ENCODE results near the gene C12orf42. TPM values are rescaled to one million over a fixed set of nuclear protein-coding genes. Genes with fewer than 3 reads are reported as not detected.

C12orf42 gene
- total RNA-seq, 1 experiment from 2014 or later: not detected

DNA sequence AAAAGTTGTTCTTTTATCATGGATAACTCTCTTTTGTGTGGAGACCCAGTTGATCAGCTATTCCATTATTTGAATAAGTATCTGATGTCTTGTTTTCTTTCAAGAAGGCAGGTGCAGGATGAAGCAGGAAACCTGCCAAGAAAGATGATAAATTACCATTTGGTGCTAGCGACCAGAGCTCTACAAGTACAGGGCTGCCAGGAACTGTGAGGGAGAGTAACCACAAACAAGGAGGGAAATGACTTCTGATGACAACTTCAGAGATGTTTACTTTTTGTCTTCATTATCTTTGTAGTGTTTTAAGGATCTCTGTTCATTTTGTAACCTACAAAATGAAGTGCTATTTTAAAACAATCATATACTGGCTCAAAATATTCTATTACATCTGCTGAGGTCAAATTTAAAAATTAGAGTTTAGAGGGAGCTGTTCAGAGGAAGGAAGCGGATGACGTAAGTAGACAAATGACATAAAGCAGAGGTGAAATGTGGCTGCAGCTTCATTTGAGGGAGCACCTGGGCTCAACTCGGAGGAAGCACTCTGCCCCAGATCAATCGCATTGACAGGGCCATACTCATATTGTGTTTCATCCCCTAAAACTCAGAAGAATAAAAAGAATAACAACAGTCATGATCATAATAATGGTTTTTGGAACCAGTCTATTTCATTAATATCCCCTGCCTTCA, 226.8 kb downstream of the C12orf42 start:
- RAD21 ChIA-PET (ENCODE audit: low non-redundant PET in 1 of 2, low total read pairs in 2 of 2, uncharacterized antibody in 2 of 2, unreplicated experiment in 2 of 2): no interaction called here
- BruUV-seq (replicated peaks): no TSS peak
- H3K27ac ChIP-seq (ENCODE audit: low read depth, low read length): no peak overlapping the region
- H3K4me2 ChIP-seq (ENCODE audit: low read length): no peak overlapping the region
- no peak overlapping the region for H2AFZ ChIP-seq (ENCODE audit: low read depth, low read length, poor library complexity, severe bottlenecking)
- CTCF ChIA-PET: no interaction called here
- no peak overlapping the region for H3K4me3 ChIP-seq (replicated peaks in 1 of 2; ENCODE audit: low read depth in 1 of 2, low read length in 2 of 2)
- no peaks in the 10 kb centered on the region for H3K9me2 ChIP-seq (ENCODE audit: insufficient read depth)
- H4K20me1 ChIP-seq (ENCODE audit: insufficient read depth): no peaks in the 10 kb centered on the region; the same call in 1 of the 2 replicates
- H3K79me2 ChIP-seq (ENCODE audit: insufficient read depth, low read length): no peaks in the 10 kb centered on the region
- no peak for ATAC-seq
- no peaks in the 10 kb centered on the region for H3K9me3 ChIP-seq (ENCODE audit: control insufficient read depth in 1 of 2, insufficient read depth in 1 of 2, low read depth in 1 of 2, low read length in 2 of 2)
- peaks cover 0 to 7% of the 10 kb centered on the region in 2 experiments; a peak in 2 of 4 replicates for H3K4me1 ChIP-seq (ENCODE audit: control insufficient read depth in 1 of 2, insufficient read depth in 2 of 2, low read length in 2 of 2)
- POLR2A ChIA-PET: no interaction called here
- H3K27me3 ChIP-seq (ENCODE audit: insufficient read depth, low read length): peaks cover 16% of the 10 kb centered on the region
- TF ChIP-seq YY1 (IDR thresholded peaks at IDR 0.05; ENCODE audit: extremely low read depth, insufficient replicate concordance, low read depth, low read length) (no peak), POLR2A (IDR thresholded peaks at IDR 0.05; ENCODE audit: borderline replicate concordance, extremely low read depth, insufficient read depth, insufficient read length) (no peak), FOSL1 (IDR thresholded peaks at IDR 0.05; ENCODE audit: low read depth) (no peak), POLR2AphosphoS5 (IDR thresholded peaks at IDR 0.05; ENCODE audit: low read depth, low read length) (no peak), EZH2 (IDR thresholded peaks at IDR 0.05) (no peak), EGR1 (IDR thresholded peaks at IDR 0.05; ENCODE audit: low read depth) (no peak), CBX3 (IDR thresholded peaks at IDR 0.05; ENCODE audit: low read depth) (no peak), ZNF274 (IDR thresholded peaks at IDR 0.05; ENCODE audit: low read depth, low read length) (no peak), TCF7L2 (IDR thresholded peaks at IDR 0.05; ENCODE audit: borderline replicate concordance, extremely low read depth, insufficient read depth, insufficient read length) (no peak), RAD21 (IDR thresholded peaks at IDR 0.05; ENCODE audit: low read depth) (no peak), ATF3 (IDR thresholded peaks at IDR 0.05) (no peak), CTCF (IDR thresholded peaks at IDR 0.05 in 2 of 3, conservative IDR thresholded peaks at IDR 0.05 in 1 of 3; ENCODE audit: borderline replicate concordance in 1 of 3, insufficient read depth in 1 of 3, low read depth in 2 of 3, low read length in 2 of 3) (no peak), ELF1 (IDR thresholded peaks at IDR 0.05; ENCODE audit: borderline replicate concordance, low read depth) (no peak), SIN3A (IDR thresholded peaks at IDR 0.05; ENCODE audit: low read depth) (no peak), EZH2phosphoT487 (IDR thresholded peaks at IDR 0.05; ENCODE audit: borderline replicate concordance) (no peak), SRF (IDR thresholded peaks at IDR 0.05; ENCODE audit: low read depth) (no peak), CEBPB (IDR thresholded peaks at IDR 0.05; ENCODE audit: low read depth) (no peak), ZFX (IDR thresholded peaks at IDR 0.05) (no peak)
- TF ChIP-seq, protein P1, sequence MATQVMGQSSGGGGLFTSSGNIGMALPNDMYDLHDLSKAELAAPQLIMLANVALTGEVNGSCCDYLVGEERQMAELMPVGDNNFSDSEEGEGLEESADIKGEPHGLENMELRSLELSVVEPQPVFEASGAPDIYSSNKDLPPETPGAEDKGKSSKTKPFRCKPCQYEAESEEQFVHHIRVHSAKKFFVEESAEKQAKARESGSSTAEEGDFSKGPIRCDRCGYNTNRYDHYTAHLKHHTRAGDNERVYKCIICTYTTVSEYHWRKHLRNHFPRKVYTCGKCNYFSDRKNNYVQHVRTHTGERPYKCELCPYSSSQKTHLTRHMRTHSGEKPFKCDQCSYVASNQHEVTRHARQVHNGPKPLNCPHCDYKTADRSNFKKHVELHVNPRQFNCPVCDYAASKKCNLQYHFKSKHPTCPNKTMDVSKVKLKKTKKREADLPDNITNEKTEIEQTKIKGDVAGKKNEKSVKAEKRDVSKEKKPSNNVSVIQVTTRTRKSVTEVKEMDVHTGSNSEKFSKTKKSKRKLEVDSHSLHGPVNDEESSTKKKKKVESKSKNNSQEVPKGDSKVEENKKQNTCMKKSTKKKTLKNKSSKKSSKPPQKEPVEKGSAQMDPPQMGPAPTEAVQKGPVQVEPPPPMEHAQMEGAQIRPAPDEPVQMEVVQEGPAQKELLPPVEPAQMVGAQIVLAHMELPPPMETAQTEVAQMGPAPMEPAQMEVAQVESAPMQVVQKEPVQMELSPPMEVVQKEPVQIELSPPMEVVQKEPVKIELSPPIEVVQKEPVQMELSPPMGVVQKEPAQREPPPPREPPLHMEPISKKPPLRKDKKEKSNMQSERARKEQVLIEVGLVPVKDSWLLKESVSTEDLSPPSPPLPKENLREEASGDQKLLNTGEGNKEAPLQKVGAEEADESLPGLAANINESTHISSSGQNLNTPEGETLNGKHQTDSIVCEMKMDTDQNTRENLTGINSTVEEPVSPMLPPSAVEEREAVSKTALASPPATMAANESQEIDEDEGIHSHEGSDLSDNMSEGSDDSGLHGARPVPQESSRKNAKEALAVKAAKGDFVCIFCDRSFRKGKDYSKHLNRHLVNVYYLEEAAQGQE (IDR thresholded peaks at IDR 0.05; ENCODE audit: low read depth): no peak
- TF ChIP-seq, protein P2, sequence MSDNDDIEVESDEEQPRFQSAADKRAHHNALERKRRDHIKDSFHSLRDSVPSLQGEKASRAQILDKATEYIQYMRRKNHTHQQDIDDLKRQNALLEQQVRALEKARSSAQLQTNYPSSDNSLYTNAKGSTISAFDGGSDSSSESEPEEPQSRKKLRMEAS (IDR thresholded peaks at IDR 0.05): no peak
- no peaks in the 10 kb centered on the region for H3K36me3 ChIP-seq (ENCODE audit: control insufficient read depth in 1 of 2, insufficient read depth in 2 of 2, low read length in 2 of 2)
- intact Hi-C loops (cut with micrococcal nuclease): no loop called here
- no peak for DNase-seq (ENCODE audit: low read depth, low spot score)
- no peak overlapping the region for H3K9ac ChIP-seq (ENCODE audit: low read length)

All from HCT116 (cell line).